Measurements from ENCODE around the gene HOXC11.

HOXC11 gene

DNA sequence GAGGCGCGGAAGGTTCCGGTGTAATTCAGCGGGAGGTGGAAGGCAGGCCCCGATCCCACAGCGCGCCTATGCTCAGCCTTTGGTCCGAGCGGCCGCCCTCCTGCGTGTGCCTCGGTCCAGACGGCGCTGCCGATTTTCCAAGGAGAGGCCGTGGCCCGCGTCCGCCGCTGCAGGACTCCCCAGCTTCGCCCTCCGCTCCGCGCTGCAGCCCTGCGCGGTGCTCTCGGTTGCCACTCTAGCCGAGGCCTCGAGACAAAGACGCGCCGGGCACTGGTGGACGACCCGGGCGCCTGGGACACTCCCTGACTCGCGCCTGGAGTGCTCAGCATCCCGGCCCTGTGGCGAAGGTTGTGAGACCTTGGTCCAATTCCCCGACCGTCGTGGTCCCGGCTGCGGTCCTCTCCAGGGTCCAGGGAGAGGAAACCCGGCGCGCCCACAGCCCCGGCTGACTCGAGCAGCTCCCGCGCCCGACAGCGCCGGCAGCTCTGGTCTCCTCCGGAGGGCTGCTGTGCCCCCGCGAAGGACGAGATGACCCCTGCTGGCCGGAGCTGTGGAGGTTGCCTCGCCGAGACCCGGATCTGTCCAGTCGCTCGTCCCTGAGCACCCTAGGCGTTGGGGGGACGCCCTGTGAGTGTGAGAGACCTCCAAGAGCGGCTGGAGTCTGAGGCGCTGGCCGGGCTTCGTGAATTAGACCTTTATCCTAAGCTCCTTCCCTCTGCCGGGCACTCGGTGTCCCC, 11.7 kb upstream of the HOXC11 start:
- H3K4me3 ChIP-seq (ENCODE audit: low read length) = no peak overlapping the region
- no peak for DNase-seq (ENCODE audit: low read depth)
- no peak for TF ChIP-seq CTCF (conservative IDR thresholded peaks at IDR 0.05; ENCODE audit: low read depth, low read length)

DNA sequence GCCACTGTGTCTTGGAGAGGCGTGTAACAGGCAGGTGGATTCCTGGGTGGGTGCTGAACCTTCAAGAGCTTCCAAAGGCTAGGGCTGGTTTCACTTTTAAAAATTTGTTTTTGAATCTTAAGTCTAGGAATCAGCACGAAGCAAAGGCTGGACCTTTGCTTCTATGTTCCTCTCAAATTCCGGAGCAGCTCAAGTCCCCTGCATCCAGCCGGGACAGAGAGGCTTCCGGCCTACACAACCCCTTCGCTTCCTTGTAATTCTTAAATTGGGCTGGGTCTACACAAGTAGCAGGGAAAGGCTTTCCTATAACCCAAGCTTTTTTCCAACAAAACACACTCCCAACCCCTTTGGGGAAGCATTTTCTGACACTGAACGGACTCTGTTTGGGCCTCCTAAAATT, 9.9 kb upstream of the HOXC11 start:
- H3K4me3 ChIP-seq (ENCODE audit: low read length) = no peak overlapping the region
- TF ChIP-seq CTCF (conservative IDR thresholded peaks at IDR 0.05; ENCODE audit: low read depth, low read length) = no peak
- no peak for DNase-seq (ENCODE audit: low read depth)

GRCh38 chr12:53963434-53964314, 9.3 kb upstream of the HOXC11 start:
- DNase-seq (ENCODE audit: low read depth) = no peak
- no peak for TF ChIP-seq CTCF (conservative IDR thresholded peaks at IDR 0.05; ENCODE audit: low read depth, low read length)
- no peak overlapping the region for H3K4me3 ChIP-seq (ENCODE audit: low read length)

GRCh38 chr12:53964315-53964713, 8.6 kb upstream of the HOXC11 start:
- DNase-seq (ENCODE audit: low read depth) = no peak
- TF ChIP-seq CTCF (conservative IDR thresholded peaks at IDR 0.05; ENCODE audit: low read depth, low read length) = no peak
- no peak overlapping the region for H3K4me3 ChIP-seq (ENCODE audit: low read length)

GRCh38 chr12:53965281-53966084, 7.4 kb upstream of the HOXC11 start:
- TF ChIP-seq CTCF (conservative IDR thresholded peaks at IDR 0.05; ENCODE audit: low read depth, low read length) = no peak
- H3K4me3 ChIP-seq (ENCODE audit: low read length) = no peak overlapping the region
- DNase-seq (ENCODE audit: low read depth) = no peak

GRCh38 chr12:53966085-53966384, 6.9 kb upstream of the HOXC11 start:
- TF ChIP-seq CTCF (conservative IDR thresholded peaks at IDR 0.05; ENCODE audit: low read depth, low read length) = no peak
- DNase-seq (ENCODE audit: low read depth) = no peak
- no peak overlapping the region for H3K4me3 ChIP-seq (ENCODE audit: low read length)

Data from retinal pigment epithelial cell (primary cell).